Measurements from ENCODE around the gene SDHB.

- TF ChIP-seq CTCF (conservative IDR thresholded peaks at IDR 0.05; ENCODE audit: low read length) = no peak
- no peak for TF ChIP-seq EZH2phosphoT487 (IDR thresholded peaks at IDR 0.05; ENCODE audit: borderline replicate concordance)
Measured at GRCh38 chr1:16981269-16981849, 72.5 kb downstream of the SDHB start.
